K562 (cell line): ENCODE measurements around the gene DLGAP3. TPM values are rescaled to one million over a fixed set of nuclear protein-coding genes. Genes with fewer than 3 reads are reported as not detected.

ENCODE experiments used
- CHAMP1 ChIP-seq: fragments of 450-650 bp; IDR thresholded peaks from 2 replicates; pipeline ENCODE4 v1.6.1; 2016; ENCODE audit warnings: mild to moderate bottlenecking
- COPS2 ChIP-seq: fragments of 450-650 bp; conservative IDR thresholded peaks from 2 replicates; pipeline ENCODE4 v1.6.1; 2016; ENCODE audit warnings: mild to moderate bottlenecking, moderate library complexity
- DEAF1 ChIP-seq: fragments of 450-650 bp; formaldehyde crosslinking; IDR thresholded peaks from 2 replicates; pipeline ENCODE4 v1.4.0; 2020; ENCODE audit warnings: mild to moderate bottlenecking, moderate library complexity
- GATAD2A ChIP-seq: fragments of 450-650 bp; IDR thresholded peaks from 2 replicates; pipeline ENCODE4 v1.6.1; 2017
- HDAC6 ChIP-seq: IDR thresholded peaks from 2 replicates; pipeline ENCODE4 v1.6.1; 2012; ENCODE audit warnings: low read depth, mild to moderate bottlenecking, control low read depth, inconsistent platforms, low read length, moderate library complexity
- NEUROD1 ChIP-seq: fragments of 150-350 bp; IDR thresholded peaks from 2 replicates; pipeline ENCODE4 v1.6.1; 2014; ENCODE audit warnings: borderline replicate concordance, low read length, low read depth; ENCODE audit not compliant: partially characterized antibody
- RBM25 ChIP-seq: fragments of 200-400 bp; formaldehyde crosslinking; IDR thresholded peaks from 2 replicates; pipeline ENCODE4 v1.6.1; 2018; ENCODE audit warnings: low read length, low read depth, moderate library complexity; ENCODE audit not compliant: severe bottlenecking
- SRSF3 ChIP-seq: fragments of 200-400 bp; formaldehyde crosslinking; IDR thresholded peaks from 2 replicates; pipeline ENCODE4 v1.6.1; 2016; ENCODE audit warnings: mild to moderate bottlenecking, low read length, moderate library complexity; ENCODE audit not compliant: insufficient read depth
- TAF9B ChIP-seq: fragments of 450-650 bp; IDR thresholded peaks from 2 replicates; pipeline ENCODE4 v1.6.1; 2018; ENCODE audit warnings: mild to moderate bottlenecking; ENCODE audit not compliant: partially characterized antibody
- TCFL5 ChIP-seq: fragments of 250-450 bp; sonication (Bioruptor Pico); conservative IDR thresholded peaks from 2 replicates; pipeline ENCODE4 v1.6.1; 2021; ENCODE audit warnings: mild to moderate bottlenecking, moderate library complexity, matching md5 sums
- TOE1 ChIP-seq, 2 experiments: fragments of 450-650 bp in 1 of 2; sonication (generic) in 1 of 2; formaldehyde crosslinking in 1 of 2; IDR thresholded peaks; 2 replicates each; pipeline versions ENCODE4 v1.7.1 to v1.8.0; 2016 to 2022; ENCODE audit warnings: borderline replicate concordance in 2 of 2, mild to moderate bottlenecking in 2 of 2, antibody characterized with exemption in 1 of 2, inconsistent platforms in 1 of 2, low read depth in 1 of 2, missing genetic modification reagents in 1 of 2, moderate library complexity in 1 of 2
- ZNF124 ChIP-seq: sonication (generic); formaldehyde crosslinking; IDR thresholded peaks from 2 replicates; pipeline ENCODE4 v1.8.1; 2022; ENCODE audit warnings: missing genetic modification reagents
- polyA plus RNA-seq, 8 experiments: library from polyadenylated mRNA; depleted of rRNA in 4 of 8; stranded (reverse) in 5 of 8; unstranded in 3 of 8; fragments of >200 nt; fragmentation: Nextera tagmentation in 2 of 8; fragmentation: Illumina TruSeq in 1 of 8; extraction: Ambion mirVana in 2 of 8; extraction: Trizol in 1 of 8; gene quantifications; 2 replicates each; pipeline versions ENCODE4 v1.2.1 to v1.2.3, GENCODE V29; 2011 to 2014; ENCODE audit warnings: inconsistent platforms in 1 of 8, missing spikeins in 1 of 8
- total RNA-seq, 7 experiments: library from RNA; depleted of rRNA in 6 of 7; stranded (reverse); fragments of >200 nt in 6 of 7; fragmentation: Illumina TruSeq in 2 of 7; extraction: Trizol in 2 of 7; gene quantifications; 2 replicates each; pipeline versions ENCODE4 v1.2.1 to v1.2.3, GENCODE V29; 2011 to 2021; ENCODE audit warnings: low replicate concordance in 1 of 7
- TF ChIP-seq, protein P1 (sequence below): sonication (generic); formaldehyde crosslinking; IDR thresholded peaks from 2 replicates; pipeline ENCODE4 v1.8.1; 2023; ENCODE audit warnings: mild to moderate bottlenecking, missing genetic modification reagents
- TF ChIP-seq, protein P2 (sequence below), 2 experiments: IDR thresholded peaks; 2 replicates each; pipeline ENCODE4 v1.6.1; 2011; ENCODE audit warnings: borderline replicate concordance in 1 of 2, control low read depth in 1 of 2, low read depth in 1 of 2, low read length in 1 of 2, mild to moderate bottlenecking in 1 of 2, mixed read lengths in 1 of 2, moderate library complexity in 1 of 2; ENCODE audit not compliant: insufficient read depth in 1 of 2, insufficient read length in 1 of 2, poor library complexity in 1 of 2, severe bottlenecking in 1 of 2; ENCODE audit errors: extremely low read depth in 1 of 2
- TF ChIP-seq, protein P3 (sequence below): fragments of 450-650 bp; IDR thresholded peaks from 2 replicates; pipeline ENCODE4 v1.6.1; 2018; ENCODE audit warnings: mild to moderate bottlenecking, low read depth; ENCODE audit not compliant: partially characterized antibody

The DLGAP3 gene
- total and polyA plus RNA-seq, 9 of the 15 experiments (the other 6 are each of a cell fraction or from before 2014, with no cell fraction given), result 0.01 to 0.16 (median 0.07) TPM; not detected in 6

DNA sequence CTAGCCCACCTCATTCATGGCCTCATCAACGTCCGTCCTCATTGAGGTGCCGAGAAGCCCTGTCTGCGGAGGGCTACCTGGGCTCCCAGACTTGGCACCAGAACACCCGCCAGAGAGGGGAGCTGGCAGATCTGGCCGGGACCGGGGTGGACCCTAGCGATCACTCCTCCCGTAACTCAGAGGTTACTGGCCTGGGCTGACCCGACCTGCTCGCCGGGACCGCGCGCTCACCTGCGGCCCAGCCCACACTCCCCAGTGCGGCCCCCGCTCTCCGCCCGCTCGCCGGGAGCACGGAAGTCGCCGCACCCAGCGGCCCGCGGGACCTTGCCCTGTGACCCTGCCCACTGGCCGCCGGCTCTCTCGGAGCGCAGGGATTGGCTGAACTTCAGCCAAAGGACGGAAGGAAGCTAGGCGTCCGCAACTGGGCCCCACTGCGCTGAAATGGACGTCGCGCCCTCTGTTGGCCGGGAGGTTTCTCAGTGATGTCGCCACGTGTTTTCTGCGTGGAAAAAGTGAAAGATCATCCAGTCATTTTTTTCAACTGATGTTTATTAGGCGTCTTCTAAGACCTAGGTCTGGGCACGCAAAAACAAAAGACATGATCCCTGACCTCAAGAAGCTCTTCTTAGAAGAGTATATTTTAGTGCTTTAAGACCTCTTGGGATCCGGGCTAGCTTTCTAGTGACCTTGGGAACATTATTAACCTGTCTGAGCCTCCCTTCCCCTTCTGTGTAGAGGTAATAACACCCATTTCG is 69.8 kb downstream of the DLGAP3 start, which contains the start of gene SMIM12 (continued):
- TF ChIP-seq TAF9B, result peak; percentile 67
- TF ChIP-seq DEAF1 (CRISPR knock-in tag), result no peak
- TF ChIP-seq, protein P1, sequence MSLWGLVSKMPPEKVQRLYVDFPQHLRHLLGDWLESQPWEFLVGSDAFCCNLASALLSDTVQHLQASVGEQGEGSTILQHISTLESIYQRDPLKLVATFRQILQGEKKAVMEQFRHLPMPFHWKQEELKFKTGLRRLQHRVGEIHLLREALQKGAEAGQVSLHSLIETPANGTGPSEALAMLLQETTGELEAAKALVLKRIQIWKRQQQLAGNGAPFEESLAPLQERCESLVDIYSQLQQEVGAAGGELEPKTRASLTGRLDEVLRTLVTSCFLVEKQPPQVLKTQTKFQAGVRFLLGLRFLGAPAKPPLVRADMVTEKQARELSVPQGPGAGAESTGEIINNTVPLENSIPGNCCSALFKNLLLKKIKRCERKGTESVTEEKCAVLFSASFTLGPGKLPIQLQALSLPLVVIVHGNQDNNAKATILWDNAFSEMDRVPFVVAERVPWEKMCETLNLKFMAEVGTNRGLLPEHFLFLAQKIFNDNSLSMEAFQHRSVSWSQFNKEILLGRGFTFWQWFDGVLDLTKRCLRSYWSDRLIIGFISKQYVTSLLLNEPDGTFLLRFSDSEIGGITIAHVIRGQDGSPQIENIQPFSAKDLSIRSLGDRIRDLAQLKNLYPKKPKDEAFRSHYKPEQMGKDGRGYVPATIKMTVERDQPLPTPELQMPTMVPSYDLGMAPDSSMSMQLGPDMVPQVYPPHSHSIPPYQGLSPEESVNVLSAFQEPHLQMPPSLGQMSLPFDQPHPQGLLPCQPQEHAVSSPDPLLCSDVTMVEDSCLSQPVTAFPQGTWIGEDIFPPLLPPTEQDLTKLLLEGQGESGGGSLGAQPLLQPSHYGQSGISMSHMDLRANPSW (CRISPR knock-in tag), result no peak
- TF ChIP-seq, protein P2, sequence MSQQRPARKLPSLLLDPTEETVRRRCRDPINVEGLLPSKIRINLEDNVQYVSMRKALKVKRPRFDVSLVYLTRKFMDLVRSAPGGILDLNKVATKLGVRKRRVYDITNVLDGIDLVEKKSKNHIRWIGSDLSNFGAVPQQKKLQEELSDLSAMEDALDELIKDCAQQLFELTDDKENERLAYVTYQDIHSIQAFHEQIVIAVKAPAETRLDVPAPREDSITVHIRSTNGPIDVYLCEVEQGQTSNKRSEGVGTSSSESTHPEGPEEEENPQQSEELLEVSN (IDR thresholded peaks at IDR 0.05; ENCODE audit: borderline replicate concordance in 1 of 2, extremely low read depth in 1 of 2, insufficient read depth in 1 of 2, insufficient read length in 1 of 2, low read depth in 1 of 2, low read length in 1 of 2, poor library complexity in 1 of 2, severe bottlenecking in 1 of 2), result peak; percentile 97
- TF ChIP-seq, protein P3, sequence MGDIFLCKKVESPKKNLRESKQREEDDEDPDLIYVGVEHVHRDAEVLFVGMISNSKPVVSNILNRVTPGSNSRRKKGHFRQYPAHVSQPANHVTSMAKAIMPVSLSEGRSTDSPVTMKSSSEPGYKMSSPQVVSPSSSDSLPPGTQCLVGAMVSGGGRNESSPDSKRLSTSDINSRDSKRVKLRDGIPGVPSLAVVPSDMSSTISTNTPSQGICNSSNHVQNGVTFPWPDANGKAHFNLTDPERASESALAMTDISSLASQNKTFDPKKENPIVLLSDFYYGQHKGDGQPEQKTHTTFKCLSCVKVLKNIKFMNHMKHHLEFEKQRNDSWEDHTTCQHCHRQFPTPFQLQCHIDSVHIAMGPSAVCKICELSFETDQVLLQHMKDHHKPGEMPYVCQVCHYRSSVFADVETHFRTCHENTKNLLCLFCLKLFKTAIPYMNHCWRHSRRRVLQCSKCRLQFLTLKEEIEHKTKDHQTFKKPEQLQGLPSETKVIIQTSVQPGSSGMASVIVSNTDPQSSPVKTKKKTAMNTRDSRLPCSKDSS, result no peak
- TF ChIP-seq GATAD2A, result no peak
- TF ChIP-seq TOE1 (IDR thresholded peaks at IDR 0.05; ENCODE audit: borderline replicate concordance), result peak; percentile 78
- TF ChIP-seq TOE1 (CRISPR knock-in tag; IDR thresholded peaks at IDR 0.05; ENCODE audit: borderline replicate concordance, low read depth), result 0 out of 2 replicates have a peak, but pooled peaks have one; percentile 58
- no peak for TF ChIP-seq TCFL5
- peak; percentile 90; the same call in 1 of the 2 replicates for TF ChIP-seq CHAMP1
- TF ChIP-seq ZNF124 (CRISPR knock-in tag), result 0 out of 2 replicates have a peak, but pooled peaks have one; percentile 40
- no peak for TF ChIP-seq COPS2
- TF ChIP-seq RBM25, result no peak
- TF ChIP-seq HDAC6, result no peak
- no peak for TF ChIP-seq SRSF3
- peak; percentile 72 for TF ChIP-seq NEUROD1
